ENCODE results near the gene PHLDA3.

PHLDA3 gene

DNA sequence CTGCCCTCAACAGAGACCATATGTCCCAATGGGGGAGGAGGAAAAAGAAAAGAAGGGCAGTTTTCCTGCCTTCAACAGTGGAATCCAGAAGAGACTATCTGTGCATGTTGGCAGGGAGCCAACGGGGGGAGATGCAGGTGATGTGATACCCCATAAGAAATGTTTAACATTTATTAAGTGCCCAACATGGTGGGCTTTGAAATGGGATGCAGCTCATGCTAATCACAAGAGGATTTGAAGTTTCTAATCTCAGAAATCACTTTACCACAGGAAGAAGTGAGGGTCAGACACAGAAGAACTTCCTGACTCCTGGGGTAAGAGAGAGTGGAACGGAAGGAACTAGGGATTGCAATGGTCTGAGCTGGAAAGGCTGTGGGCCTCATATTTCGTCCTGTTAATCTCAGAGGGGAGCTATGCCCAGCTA, 21.7 kb upstream of the PHLDA3 start:
- H3K9me3 ChIP-seq (ENCODE audit: low read length), result no peaks in the 10 kb centered on the region
- H4K20me1 ChIP-seq (ENCODE audit: insufficient read depth, low read length), result no peaks in the 10 kb centered on the region
- no peaks in the 10 kb centered on the region for H3K79me2 ChIP-seq (ENCODE audit: insufficient read depth, low read length)
- no peak for TF ChIP-seq EZH2 (IDR thresholded peaks at IDR 0.05; ENCODE audit: borderline replicate concordance, low read length)
- TF ChIP-seq, protein P1, sequence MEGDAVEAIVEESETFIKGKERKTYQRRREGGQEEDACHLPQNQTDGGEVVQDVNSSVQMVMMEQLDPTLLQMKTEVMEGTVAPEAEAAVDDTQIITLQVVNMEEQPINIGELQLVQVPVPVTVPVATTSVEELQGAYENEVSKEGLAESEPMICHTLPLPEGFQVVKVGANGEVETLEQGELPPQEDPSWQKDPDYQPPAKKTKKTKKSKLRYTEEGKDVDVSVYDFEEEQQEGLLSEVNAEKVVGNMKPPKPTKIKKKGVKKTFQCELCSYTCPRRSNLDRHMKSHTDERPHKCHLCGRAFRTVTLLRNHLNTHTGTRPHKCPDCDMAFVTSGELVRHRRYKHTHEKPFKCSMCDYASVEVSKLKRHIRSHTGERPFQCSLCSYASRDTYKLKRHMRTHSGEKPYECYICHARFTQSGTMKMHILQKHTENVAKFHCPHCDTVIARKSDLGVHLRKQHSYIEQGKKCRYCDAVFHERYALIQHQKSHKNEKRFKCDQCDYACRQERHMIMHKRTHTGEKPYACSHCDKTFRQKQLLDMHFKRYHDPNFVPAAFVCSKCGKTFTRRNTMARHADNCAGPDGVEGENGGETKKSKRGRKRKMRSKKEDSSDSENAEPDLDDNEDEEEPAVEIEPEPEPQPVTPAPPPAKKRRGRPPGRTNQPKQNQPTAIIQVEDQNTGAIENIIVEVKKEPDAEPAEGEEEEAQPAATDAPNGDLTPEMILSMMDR (IDR thresholded peaks at IDR 0.05; ENCODE audit: low read length), result no peak
- no peaks in the 10 kb centered on the region for H3K9me2 ChIP-seq (ENCODE audit: low read depth, low read length)
- H3K27ac ChIP-seq (ENCODE audit: low read depth, low read length, poor library complexity, severe bottlenecking), result no peak overlapping the region
- no peaks in the 10 kb centered on the region for H3F3A ChIP-seq (ENCODE audit: insufficient read depth, low read length)
- H3K4me1 ChIP-seq (ENCODE audit: insufficient read depth, low read length, severe bottlenecking), result no peaks in the 10 kb centered on the region
- no peaks in the 10 kb centered on the region for H3K27me3 ChIP-seq (ENCODE audit: insufficient read depth, low read length)
- no peak overlapping the region for H3K9ac ChIP-seq (ENCODE audit: low read length)
- no peak overlapping the region for H3K4me2 ChIP-seq (ENCODE audit: low read length)
- no peak overlapping the region for H2AFZ ChIP-seq (ENCODE audit: low read length)
- peaks cover 42% of the 10 kb centered on the region for H3K36me3 ChIP-seq (ENCODE audit: insufficient read depth, low read length)
- no peak overlapping the region for H3K4me3 ChIP-seq (ENCODE audit: low read depth, low read length, poor library complexity, severe bottlenecking)

DNA sequence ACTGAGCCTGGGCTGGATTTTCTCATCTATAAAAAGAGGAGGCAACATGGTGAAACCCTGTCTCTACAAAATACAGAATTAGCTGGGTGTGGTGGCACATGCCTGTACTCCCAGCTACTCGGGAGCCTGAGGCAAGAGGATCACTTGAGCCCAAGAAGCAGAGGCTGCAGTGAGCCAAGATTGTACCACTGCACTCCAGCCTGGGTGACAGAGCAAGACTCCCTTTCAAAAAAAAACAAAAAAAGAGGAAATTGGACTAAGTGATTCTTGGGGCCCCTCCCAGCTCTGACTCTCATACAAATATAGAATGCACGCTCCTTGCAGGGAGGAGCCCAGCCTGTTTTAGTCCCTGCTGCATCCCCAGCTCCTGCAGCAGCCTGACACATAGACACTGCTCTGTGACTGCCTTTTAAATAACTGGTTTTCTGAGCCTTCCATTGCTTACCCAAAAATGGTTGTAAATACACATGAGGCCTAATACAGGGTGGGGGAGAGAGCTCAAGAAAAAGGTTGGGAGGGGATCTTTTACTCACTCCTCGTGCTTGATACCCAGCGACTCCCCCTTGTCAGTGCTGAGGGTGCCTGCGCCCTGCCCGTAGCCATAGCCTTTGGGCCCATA, 20.8 kb upstream of the PHLDA3 start:
- Histone ChIP-seq H3K36me3 (ENCODE audit: insufficient read depth, low read length) (peaks cover 32% of the 10 kb centered on the region), H3K9me2 (ENCODE audit: low read depth, low read length) (no peaks in the 10 kb centered on the region), H3K4me1 (ENCODE audit: insufficient read depth, low read length, severe bottlenecking) (no peaks in the 10 kb centered on the region), H3K27me3 (ENCODE audit: insufficient read depth, low read length) (no peaks in the 10 kb centered on the region), H3K79me2 (ENCODE audit: insufficient read depth, low read length) (no peaks in the 10 kb centered on the region), H3K9ac (ENCODE audit: low read length) (no peak overlapping the region), H4K20me1 (ENCODE audit: insufficient read depth, low read length) (no peaks in the 10 kb centered on the region), H3K4me2 (ENCODE audit: low read length) (no peak overlapping the region), H3F3A (ENCODE audit: insufficient read depth, low read length) (no peaks in the 10 kb centered on the region), H3K27ac (ENCODE audit: low read depth, low read length, poor library complexity, severe bottlenecking) (no peak overlapping the region), H3K9me3 (ENCODE audit: low read length) (no peaks in the 10 kb centered on the region), H3K4me3 (ENCODE audit: low read depth, low read length, poor library complexity, severe bottlenecking) (no peak overlapping the region), H2AFZ (ENCODE audit: low read length) (no peak overlapping the region)
- TF ChIP-seq, protein P1 (IDR thresholded peaks at IDR 0.05; ENCODE audit: low read length), result no peak
- TF ChIP-seq EZH2 (IDR thresholded peaks at IDR 0.05; ENCODE audit: borderline replicate concordance, low read length), result no peak

DNA sequence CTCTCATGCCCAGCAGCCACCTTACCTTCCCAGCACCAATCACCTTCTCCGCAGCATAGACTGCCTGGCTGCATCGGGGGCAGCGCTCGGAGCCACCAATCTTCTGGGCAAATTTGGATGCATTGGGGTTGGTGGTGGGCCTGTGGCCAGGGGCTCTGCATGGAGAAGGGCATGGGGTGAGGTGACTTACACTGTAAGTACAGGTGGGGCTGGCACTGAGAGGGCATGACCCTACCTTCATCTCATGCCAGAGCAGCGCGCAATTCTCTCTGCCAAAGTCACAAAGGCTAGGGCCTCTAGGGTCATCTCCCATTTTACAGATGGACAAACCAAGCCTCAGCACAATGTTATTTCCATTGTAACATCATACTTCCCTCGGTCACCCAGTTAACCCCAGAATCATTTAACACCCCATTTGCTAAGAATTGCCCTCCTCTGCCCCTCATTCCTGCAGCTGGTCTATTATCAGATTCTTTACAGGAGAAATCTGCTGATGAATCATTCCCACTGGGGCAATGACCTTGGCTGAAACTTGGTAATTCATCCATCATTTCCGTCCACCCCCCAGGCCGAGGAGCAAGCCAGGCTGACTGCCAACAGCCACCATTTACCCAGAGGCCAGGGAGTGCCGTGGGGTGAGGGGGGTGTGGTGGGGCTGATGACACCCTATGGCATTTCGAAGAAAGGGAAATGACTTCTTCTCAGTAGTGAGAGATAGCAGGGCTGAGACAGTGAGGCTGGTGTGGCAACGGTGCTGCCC, 20.0 kb upstream of the PHLDA3 start:
- Histone ChIP-seq H3K9me2 (ENCODE audit: low read depth, low read length) (no peaks in the 10 kb centered on the region), H2AFZ (ENCODE audit: low read length) (no peak overlapping the region), H3F3A (ENCODE audit: insufficient read depth, low read length) (no peaks in the 10 kb centered on the region), H3K4me3 (ENCODE audit: low read depth, low read length, poor library complexity, severe bottlenecking) (no peak overlapping the region), H3K36me3 (ENCODE audit: insufficient read depth, low read length) (peaks cover 25% of the 10 kb centered on the region), H3K9ac (ENCODE audit: low read length) (no peak overlapping the region), H3K4me1 (ENCODE audit: insufficient read depth, low read length, severe bottlenecking) (no peaks in the 10 kb centered on the region), H3K27ac (ENCODE audit: low read depth, low read length, poor library complexity, severe bottlenecking) (no peak overlapping the region), H4K20me1 (ENCODE audit: insufficient read depth, low read length) (no peaks in the 10 kb centered on the region), H3K4me2 (ENCODE audit: low read length) (no peak overlapping the region), H3K27me3 (ENCODE audit: insufficient read depth, low read length) (no peaks in the 10 kb centered on the region), H3K79me2 (ENCODE audit: insufficient read depth, low read length) (no peaks in the 10 kb centered on the region), H3K9me3 (ENCODE audit: low read length) (no peaks in the 10 kb centered on the region)
- TF ChIP-seq EZH2 (IDR thresholded peaks at IDR 0.05; ENCODE audit: borderline replicate concordance, low read length), result no peak
- TF ChIP-seq, protein P1 (IDR thresholded peaks at IDR 0.05; ENCODE audit: low read length), result no peak
